Testis (tissue), 2 donors: Measurements from ENCODE around the gene TNFSF4.

ENCODE experiments used
- POLR2A ChIP-seq: fragments of 450-650 bp; IDR thresholded peaks from one replicate; pipeline ENCODE4 v1.6.1; 2017; ENCODE audit warnings: antibody characterized with exemption, mild to moderate bottlenecking, moderate library complexity
- TF ChIP-seq, protein P1 (sequence below), 3 experiments: fragments of 450-650 bp in 2 of 3; fragments of 200-600 bp in 1 of 3; sonication (generic) in 1 of 3; IDR thresholded peaks; one replicate each; pipeline ENCODE4 v1.5.1; 2016 to 2019; ENCODE audit warnings: antibody characterized with exemption in 3 of 3, mild to moderate bottlenecking in 2 of 3, moderate library complexity in 1 of 3

DNA sequence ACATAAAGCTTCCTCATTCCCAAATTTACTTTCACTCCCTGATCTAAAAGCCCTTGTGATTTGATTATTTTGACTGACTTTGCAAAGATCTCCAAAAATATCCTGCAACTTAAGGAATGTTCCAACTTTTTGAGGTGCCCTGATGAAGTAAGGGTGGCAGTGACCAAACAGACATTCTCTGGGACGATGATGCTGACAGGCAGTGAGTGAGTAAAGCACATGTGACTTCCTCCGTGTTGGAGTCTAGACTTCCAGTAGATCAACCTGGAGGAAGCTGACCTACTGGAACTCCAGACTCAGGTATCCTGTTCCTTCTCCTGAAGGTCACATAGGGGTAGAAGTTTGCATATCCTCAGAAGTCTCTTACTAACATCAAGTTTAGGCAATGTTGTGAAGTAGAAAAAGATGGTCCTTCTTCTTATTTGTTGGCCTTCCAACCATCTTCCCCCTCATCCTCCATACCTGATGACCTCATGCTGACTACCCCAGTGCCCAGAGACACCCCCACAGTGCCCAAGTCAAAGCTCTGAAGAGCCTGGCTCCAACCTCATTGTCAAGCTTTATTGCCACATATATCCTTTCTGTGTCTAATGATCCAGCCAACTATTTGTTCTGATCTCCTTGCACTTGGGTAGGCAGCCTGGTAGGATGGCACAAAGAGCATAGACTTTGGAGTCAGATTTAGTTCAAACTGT is 16.0 kb downstream of the TNFSF4 start:
- TF ChIP-seq, protein P1, sequence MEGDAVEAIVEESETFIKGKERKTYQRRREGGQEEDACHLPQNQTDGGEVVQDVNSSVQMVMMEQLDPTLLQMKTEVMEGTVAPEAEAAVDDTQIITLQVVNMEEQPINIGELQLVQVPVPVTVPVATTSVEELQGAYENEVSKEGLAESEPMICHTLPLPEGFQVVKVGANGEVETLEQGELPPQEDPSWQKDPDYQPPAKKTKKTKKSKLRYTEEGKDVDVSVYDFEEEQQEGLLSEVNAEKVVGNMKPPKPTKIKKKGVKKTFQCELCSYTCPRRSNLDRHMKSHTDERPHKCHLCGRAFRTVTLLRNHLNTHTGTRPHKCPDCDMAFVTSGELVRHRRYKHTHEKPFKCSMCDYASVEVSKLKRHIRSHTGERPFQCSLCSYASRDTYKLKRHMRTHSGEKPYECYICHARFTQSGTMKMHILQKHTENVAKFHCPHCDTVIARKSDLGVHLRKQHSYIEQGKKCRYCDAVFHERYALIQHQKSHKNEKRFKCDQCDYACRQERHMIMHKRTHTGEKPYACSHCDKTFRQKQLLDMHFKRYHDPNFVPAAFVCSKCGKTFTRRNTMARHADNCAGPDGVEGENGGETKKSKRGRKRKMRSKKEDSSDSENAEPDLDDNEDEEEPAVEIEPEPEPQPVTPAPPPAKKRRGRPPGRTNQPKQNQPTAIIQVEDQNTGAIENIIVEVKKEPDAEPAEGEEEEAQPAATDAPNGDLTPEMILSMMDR (IDR thresholded peaks at IDR 0.05): no peak
- TF ChIP-seq POLR2A: no peak
